ENCODE measurements around the gene ZACN.
A peak's percentile ranks its signal among the peaks of the same experiment; 100 is the strongest.
"Not testable (repeated sequence)": the region's sequence is repeated elsewhere in the genome, so short reads cannot be mapped to it uniquely, and the experiment has no call there.

The ZACN gene

GRCh38 chr17:76078860-76079534 lies at the start of gene ZACN:
TSS of gene ZACN (plus strand) at chr17:76079182. CDS start at chr17:76079265, 83 bp downstream.
- no peak for DNase-seq

- DNase-seq: no peak
Observed at GRCh38 chr17:76032073-76032779, 46.8 kb upstream of the ZACN start.

- no peak for DNase-seq
Observed at GRCh38 chr17:76032780-76033108, 46.2 kb upstream of the ZACN start.

GRCh38 chr17:76033139-76033538 lies 45.8 kb upstream of the ZACN start:
- DNase-seq: no peak

- no peak for DNase-seq
Observed at GRCh38 chr17:76034428-76035350, 44.3 kb upstream of the ZACN start.

- DNase-seq: no peak
Observed at GRCh38 chr17:76036497-76037261, 42.3 kb upstream of the ZACN start.

- no peak for DNase-seq
Observed at GRCh38 chr17:76038050-76038449, 40.9 kb upstream of the ZACN start.

- DNase-seq: no peak
Observed at GRCh38 chr17:76039121-76039520, 39.9 kb upstream of the ZACN start.

GRCh38 chr17:76040376-76040775 lies 38.6 kb upstream of the ZACN start:
- DNase-seq: no peak

GRCh38 chr17:76042868-76043267 lies 36.1 kb upstream of the ZACN start:
- DNase-seq: not testable (repeated sequence)

GRCh38 chr17:76044475-76045007 lies 34.4 kb upstream of the ZACN start:
- not testable (repeated sequence) for DNase-seq

GRCh38 chr17:76046064-76046463 lies 32.9 kb upstream of the ZACN start:
- DNase-seq: no peak

GRCh38 chr17:76048025-76048605 lies 30.9 kb upstream of the ZACN start:
- DNase-seq: no peak

- no peak for DNase-seq
Observed at GRCh38 chr17:76048711-76049110, 30.3 kb upstream of the ZACN start.

- DNase-seq: no peak
Observed at GRCh38 chr17:76049239-76049638, 29.7 kb upstream of the ZACN start.

GRCh38 chr17:76049836-76050537 lies 29.0 kb upstream of the ZACN start:
- DNase-seq: no peak

GRCh38 chr17:76050538-76051467 lies 28.2 kb upstream of the ZACN start:
- DNase-seq: no peak

- DNase-seq: no peak
Observed at GRCh38 chr17:76051561-76051960, 27.4 kb upstream of the ZACN start.

GRCh38 chr17:76053246-76054111 lies 25.5 kb upstream of the ZACN start:
- DNase-seq: peak; percentile 61
